Lung (tissue), 12 donors: ENCODE measurements around the gene SYNC. TPM values are rescaled to one million over a fixed set of nuclear protein-coding genes. Genes with fewer than 3 reads are reported as not detected.
"Not testable (repeated sequence)": the region's sequence is repeated elsewhere in the genome, so short reads cannot be mapped to it uniquely, and the experiment has no call there.

Experiments
- ATAC-seq: fragments of 200-7000 bp; cut with Tn5 transposase; one replicate; pipeline ENCODE4 v1.9.1; 2020; ENCODE audit warnings: moderate number of reproducible peaks; ENCODE audit not compliant: insufficient read depth, low FRiP score
- DNase-seq, 3 donors: peaks; one replicate each; pipeline ENCODE4 v3.0.0-alpha.2; 2013 to 2017
- H3K27ac ChIP-seq, 2 donors: one replicate each; pipeline ENCODE4 v1.5.1; 2013; ENCODE audit warnings: mild to moderate bottlenecking in 2 of 2, moderate library complexity in 2 of 2, control low read depth in 1 of 2, inconsistent platforms in 1 of 2, low read depth in 1 of 2, low read length in 1 of 2
- H3K27me3 ChIP-seq, 3 donors: one replicate each; pipeline ENCODE4 v1.5.1; 2013; ENCODE audit warnings: low read length in 2 of 3; ENCODE audit not compliant: control insufficient read depth in 3 of 3, insufficient read depth in 3 of 3
- H3K36me3 ChIP-seq, 4 donors: one replicate each; pipeline ENCODE4 v1.5.1; 2013; ENCODE audit warnings: low read length in 4 of 4, mild to moderate bottlenecking in 1 of 4, moderate library complexity in 1 of 4; ENCODE audit not compliant: control insufficient read depth in 4 of 4, insufficient read depth in 4 of 4
- H3K4me1 ChIP-seq, 5 donors: one replicate each; pipeline ENCODE4 v1.5.1; 2013; ENCODE audit warnings: low read length in 5 of 5, mild to moderate bottlenecking in 2 of 5, moderate library complexity in 1 of 5; ENCODE audit not compliant: control insufficient read depth in 5 of 5, insufficient read depth in 5 of 5
- H3K4me3 ChIP-seq: one replicate; pipeline ENCODE4 v1.5.1; 2013; ENCODE audit warnings: mild to moderate bottlenecking, control low read depth, moderate library complexity
- H3K9ac ChIP-seq, 2 donors: one replicate each; pipeline ENCODE4 v1.5.1; 2013; ENCODE audit warnings: low read length in 2 of 2, control low read depth in 1 of 2; ENCODE audit not compliant: insufficient read depth in 1 of 2
- H3K9me3 ChIP-seq, 4 donors: one replicate each; pipeline ENCODE4 v1.5.1; 2013; ENCODE audit warnings: low read length in 3 of 4, mild to moderate bottlenecking in 1 of 4, moderate library complexity in 1 of 4; ENCODE audit not compliant: control insufficient read depth in 4 of 4, insufficient read depth in 3 of 4
- CTCF ChIP-seq: IDR thresholded peaks from 2 replicates; pipeline ENCODE4 v1.5.1; 2012; ENCODE audit warnings: mild to moderate bottlenecking; ENCODE audit errors: control extremely low read depth, extremely low read depth
- WGBS, 2 donors: extraction: QIAGEN DNeasy Blood & Tissue Kit; methylation state at CpG; one replicate each; pipeline ENCODE4 v1.1.7; 2013; 5-methylcytosine and 5-hydroxymethylcytosine counted together
- polyA plus RNA-seq, 2 donors: library from polyadenylated mRNA; stranded (reverse); fragments of 200-250 nt; gene quantifications; one replicate each; pipeline ENCODE4 v1.2.1, GENCODE V29; 2013
- total RNA-seq, 2 donors: library from RNA; depleted of rRNA in 1 of 2; stranded (reverse); fragments of >200 nt in 1 of 2; gene quantifications; one replicate each; pipeline ENCODE4 v1.2.1, GENCODE V29; 2014 to 2021
- donor health status: control.
- donor health status: control.
- donor health status: Bipolar disorder and iron deficiency.
- donor health status: healthy.
- donor health status: DM: yes; HTN: yes; CAD: no.

The SYNC gene
- total and polyA plus RNA-seq, 4 donors: 2.0 to 15.4 (median 5.7) TPM

DNA sequence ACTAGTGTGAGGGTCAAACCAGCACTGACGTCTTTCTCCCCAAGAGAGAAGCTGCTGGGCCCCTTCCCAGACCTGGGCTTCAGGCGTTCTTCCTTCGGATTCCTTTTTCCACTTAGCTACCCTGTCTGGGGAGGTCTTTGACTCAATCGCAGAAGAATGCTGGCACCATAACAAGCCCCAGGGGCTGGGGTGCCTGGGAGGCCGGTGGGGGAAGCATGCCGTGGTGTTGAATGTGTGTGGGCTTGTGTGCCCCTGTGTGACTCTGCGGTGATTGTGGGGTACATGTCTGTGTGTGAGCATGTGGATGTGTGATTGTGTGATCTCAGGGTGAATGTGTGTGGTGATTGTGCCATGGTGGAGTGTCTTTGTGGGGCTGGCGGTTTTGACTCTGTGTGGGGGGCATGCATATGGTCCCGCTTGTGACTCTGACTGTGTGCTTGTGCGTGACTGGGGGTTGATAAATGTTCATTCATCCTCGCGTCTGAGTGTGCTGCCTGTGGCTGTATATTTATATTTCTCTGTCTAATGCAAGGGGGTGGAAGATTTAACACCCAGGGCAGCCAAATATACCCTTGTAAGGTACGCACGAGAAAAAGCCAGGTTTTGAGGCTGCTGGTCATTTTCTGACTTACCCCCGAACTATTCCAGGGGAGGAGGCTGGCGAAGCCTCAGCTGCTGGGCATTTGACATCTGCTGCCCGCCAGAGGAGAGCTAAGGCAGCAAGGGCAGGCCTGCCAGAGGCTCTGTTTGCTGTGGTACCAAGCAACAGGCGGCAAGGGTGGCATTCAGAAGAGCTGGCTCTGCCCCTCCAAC, 1.1 kb upstream of the SYNC start:
- no peak for TF ChIP-seq CTCF
- peak; percentile 1 for ATAC-seq
- H3K9ac ChIP-seq: peak overlapping the region in 1 of 2 donors; percentile 17
- 61 to 74% methylated on average over 18 of the region's 18 CpGs for WGBS, 2 donors
- H3K27me3 ChIP-seq: no peaks in the 10 kb centered on the region
- peaks cover 0 to 26% (median 15%) of the 10 kb centered on the region in 5 donors for H3K4me1 ChIP-seq
- no peaks in the 10 kb centered on the region for H3K9me3 ChIP-seq
- peak overlapping the region in 1 of 2 donors; percentile 26 for H3K27ac ChIP-seq
- no peak overlapping the region for H3K4me3 ChIP-seq
- no peaks in the 10 kb centered on the region for H3K36me3 ChIP-seq
- peak; percentile 68 to 77 (median 76) for DNase-seq

- DNase-seq (peak; percentile 42 to 58 (median 45)), ATAC-seq (no peak)
- Histone ChIP-seq H3K9ac (no peak overlapping the region), H3K9me3 (no peaks in the 10 kb centered on the region), H3K4me3 (peak overlapping the region; percentile 45), H3K27ac (peak overlapping the region; percentile 44 to 76), H3K27me3 (no peaks in the 10 kb centered on the region), H3K4me1 (peaks cover 0 to 26% (median 15%) of the 10 kb centered on the region in 5 donors), H3K36me3 (no peaks in the 10 kb centered on the region)
- TF ChIP-seq CTCF: no peak
- WGBS, 2 donors: 7 to 17% methylated on average over 16 to 27 of the region's 27 CpGs
These were observed 495 bp downstream of the SYNC start for GRCh38 chr1:32701951-32702598.

DNA sequence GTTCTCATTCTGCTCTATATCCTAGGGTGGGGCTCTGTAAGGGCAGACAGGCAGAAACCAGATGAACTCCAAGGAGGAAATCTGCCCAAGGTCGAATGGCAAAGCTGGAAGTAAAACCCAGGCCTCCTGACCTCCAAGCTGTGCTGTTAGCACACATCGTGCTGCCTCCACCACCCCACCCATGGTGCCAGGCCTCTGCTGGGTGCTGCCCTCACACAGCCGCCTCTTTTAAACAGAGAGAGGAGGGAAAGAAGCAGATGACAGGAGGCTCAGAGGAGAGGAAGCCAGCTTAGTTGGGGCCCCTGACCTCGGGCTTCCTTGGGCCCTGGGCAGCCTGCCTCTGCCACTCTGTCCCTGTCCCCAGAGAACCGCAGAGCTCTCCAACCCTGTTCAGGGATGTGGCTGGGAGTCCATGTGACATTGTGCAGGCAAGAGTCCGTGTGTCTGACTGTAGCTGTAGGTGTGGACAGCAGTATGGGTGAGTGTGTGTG, 1.1 kb downstream of the SYNC start:
- no peak for ATAC-seq
- 28 to 53% methylated on average over 6 of the region's 6 CpGs for WGBS, 2 donors
- H3K4me3 ChIP-seq: no peak overlapping the region

DNA sequence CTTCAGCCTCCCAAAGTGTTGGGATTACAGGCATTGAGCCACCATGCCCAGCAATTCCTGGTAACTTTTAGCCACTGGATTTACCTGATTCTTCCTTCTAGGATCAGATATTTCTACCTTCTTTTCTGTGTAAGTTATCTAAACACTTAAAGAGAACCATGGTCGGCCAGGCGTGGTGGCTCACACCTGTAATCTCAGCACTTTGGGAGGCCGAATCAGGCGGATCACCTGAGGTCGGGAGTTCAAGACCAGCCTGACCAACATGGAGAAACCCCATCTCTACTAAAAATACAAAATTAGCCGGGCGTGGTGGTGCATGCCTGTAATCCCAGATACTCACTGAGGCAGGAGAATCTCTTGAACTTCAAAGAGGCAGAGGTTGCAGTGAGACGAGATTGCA, 5.6 kb downstream of the SYNC start:
- H3K27me3 ChIP-seq, ATAC-seq, H3K9me3 ChIP-seq, DNase-seq, H3K4me3 ChIP-seq, H3K36me3 ChIP-seq, H3K9ac ChIP-seq, H3K27ac ChIP-seq: not testable (repeated sequence)
- whole genome bisulfite sequencing, 2 donors: 96 to 97% methylated on average over 8 of the region's 8 CpGs
- peaks cover 0 to 19% (median 6%) of the 10 kb centered on the region in 5 donors for H3K4me1 ChIP-seq

More for the DNA sequence above, 1.1 kb downstream of the SYNC start:
- TF ChIP-seq CTCF: no peak
- H3K27me3 ChIP-seq: no peaks in the 10 kb centered on the region
- H3K36me3 ChIP-seq: no peaks in the 10 kb centered on the region
- peak overlapping the region; percentile 12 to 44 for H3K27ac ChIP-seq
- DNase-seq: no peak
- H3K9me3 ChIP-seq: no peaks in the 10 kb centered on the region
- no peak overlapping the region for H3K9ac ChIP-seq
- peaks cover 0 to 26% (median 15%) of the 10 kb centered on the region in 5 donors for H3K4me1 ChIP-seq
